Stimulated activated CD8-positive, alpha-beta memory T cell treated with anti-CD3 and anti-CD28 coated beads, Interleukin-4, amount 100 ng/mL, for 48 hours (primary cell): ENCODE results near the gene CDK6.
A peak's percentile ranks its signal among the peaks of the same experiment; 100 is the strongest.

ENCODE experiments used
- DNase-seq: peaks from one replicate; pipeline ENCODE4 v3.0.0-alpha.2; 2020

Gene CDK6

DNA sequence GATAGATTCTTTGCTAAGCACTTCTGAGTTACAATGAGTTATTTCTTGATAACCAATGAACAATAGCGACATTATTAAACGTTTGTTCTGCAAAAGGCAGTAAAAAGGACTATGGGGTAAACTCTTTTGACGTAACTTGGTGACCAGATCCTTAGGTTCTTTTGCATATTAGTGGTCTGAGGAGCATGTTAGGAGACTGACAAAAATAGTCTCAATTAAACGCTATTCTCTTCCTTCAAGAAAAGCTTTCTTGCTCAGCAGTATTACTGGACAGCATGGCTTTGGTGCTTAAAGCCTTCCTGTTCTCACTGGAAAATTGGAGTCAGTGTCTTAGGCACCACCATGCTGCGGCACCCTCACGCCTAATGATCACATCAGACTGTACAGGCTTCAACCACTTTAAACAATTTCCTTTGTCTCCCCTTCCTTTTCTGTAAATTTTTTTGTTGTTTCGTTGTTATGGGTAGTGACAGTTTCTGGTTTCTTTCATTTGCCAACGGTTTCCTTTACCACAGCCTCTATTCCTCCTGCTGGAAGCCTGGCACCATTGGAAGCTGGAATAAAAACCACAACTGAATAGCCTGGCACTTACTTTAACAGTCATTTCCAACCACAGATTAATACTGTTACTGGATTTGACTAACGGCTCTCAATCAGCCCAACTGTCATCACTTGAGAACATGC is 197.0 kb downstream of the CDK6 start:
- no peak for DNase-seq

DNA sequence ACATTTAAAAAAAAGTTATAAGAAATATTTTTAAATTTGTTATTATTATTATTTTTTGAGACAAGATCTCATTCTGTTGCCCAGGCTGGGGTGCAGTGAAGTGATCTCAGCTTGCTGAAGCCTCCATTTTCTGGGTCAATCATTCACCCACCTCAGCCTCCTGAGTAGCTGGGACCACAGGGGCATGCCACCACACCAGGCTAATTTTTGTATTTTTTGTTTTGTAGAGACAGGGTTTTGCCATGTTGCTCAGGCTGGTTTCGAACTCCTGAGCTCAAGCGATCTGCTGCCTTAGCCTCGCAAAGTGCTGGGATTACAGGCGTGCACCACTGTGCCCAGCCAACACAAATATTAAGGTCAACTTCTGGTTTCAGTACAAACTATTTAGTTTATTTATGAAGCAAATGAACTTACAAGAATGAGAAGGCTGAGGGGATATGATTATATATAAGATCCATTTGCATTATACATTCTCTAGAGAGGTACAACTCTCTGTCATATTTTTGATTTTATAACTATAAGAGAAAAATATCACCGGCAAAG is 200.3 kb downstream of the CDK6 start:
- DNase-seq: no peak

DNA sequence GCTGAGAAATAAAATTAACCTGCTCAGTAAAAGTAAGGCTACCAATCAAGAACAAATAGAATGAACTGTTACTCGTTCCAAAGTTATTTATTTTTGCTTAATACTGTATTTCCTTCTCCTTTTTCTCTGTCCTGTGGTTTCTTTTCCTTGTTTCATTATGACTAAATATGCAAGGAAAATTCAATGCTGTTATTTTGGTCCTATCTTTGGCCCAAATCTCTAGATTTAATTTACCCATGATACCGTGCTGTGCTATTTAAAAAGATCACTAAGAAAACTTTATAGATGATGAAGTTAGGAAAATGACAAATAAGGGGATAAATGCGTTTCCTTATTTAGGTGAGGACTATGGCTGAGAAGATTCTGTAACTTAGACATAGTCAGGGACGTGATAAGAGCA is 200.8 kb downstream of the CDK6 start:
- DNase-seq: no peak

DNA sequence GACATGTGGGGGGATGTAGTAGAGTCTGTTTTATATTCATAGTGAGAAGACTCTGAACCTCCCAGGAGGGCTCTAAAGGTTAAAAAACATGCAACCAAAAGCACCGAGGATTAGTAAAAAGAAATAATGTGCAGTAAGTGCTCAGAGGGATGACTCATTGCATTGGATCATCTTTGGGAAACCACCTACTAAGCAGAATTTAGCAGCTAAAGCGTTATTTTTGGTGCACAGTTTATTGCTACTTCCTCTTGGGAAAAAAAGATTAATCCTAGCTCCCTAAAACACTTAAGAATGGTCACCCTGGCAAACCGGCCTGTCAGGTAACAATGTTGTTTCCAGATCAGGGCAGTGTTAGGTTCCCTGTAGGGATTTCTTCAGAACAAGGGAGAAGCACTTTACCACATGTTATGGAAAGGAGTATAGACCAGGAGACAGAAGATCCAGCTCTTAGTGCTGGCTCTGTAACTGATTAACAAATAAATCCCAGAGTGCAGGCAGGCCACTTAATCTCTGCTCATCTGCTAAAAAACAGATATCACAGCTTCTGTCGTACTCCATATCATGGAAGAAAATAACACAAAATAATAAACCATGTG is 201.4 kb downstream of the CDK6 start:
- DNase-seq: no peak

DNA sequence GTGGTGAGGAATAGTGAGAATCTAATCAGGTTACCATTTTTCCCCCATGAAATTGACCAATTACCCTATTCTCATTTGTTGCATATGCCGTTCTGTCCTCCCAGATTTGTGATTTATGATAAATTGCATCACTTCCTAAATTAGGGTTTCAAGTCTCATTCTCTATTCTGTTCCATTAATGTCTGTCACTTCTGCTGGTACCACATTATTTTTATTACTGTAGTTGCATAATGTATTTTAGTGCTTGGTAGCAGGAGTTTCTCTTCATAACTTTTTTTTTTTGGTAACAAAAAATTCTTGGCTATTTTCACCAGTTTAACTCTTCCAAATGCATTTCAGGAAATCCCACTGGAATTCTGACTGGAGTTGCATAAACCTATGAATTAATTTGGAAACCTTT is 202.2 kb downstream of the CDK6 start:
- DNase-seq: no peak

DNA sequence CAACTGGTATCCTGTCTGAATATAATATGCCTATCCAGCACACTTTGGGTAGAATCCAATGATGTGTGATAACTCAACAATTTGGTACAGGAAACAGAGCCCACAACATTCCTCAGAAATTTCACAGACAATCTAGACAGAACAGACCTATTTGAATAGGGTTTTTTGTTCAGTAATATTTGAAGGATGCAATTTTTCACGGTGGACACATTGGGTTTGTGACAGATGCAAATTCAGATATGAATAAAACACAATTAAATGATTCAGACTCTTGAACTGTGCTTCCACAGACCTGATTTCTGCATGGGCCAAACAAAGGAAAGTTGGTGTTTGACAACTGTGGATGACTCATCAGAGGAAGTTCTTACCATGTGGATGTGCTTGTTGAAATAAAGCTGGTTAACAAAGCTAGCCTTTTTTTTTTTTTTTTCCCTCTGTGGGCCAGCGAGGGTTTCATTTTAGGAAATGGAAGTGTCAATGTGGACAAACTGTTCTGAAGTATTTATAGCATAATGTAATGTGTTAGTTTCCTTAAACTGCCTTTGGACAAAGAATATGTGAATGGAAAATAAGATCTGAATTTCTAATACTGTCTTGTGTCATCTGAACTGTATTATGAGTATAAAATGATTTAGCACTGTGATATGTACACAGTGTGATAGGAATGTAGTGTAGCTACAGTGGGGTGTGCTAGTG is 203.0 kb downstream of the CDK6 start:
- no peak for DNase-seq

DNA sequence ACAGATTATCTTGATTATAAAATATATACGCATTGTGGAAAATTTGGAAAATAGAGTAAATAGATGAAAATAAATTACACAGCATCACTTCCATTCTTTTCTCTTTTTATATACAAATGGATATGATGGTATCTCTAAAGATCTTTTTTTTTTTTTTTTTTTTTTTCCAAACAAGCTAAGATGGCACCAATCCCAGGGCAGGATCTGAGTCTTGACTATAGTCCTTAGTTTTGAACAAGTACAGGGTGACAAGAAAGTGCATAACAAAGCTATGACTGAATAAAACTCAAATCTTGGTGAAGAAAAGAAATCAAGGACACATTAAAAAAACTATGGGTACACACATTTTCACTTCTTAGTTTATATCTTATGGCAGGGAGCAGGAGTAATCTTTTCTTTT is 203.6 kb downstream of the CDK6 start:
- DNase-seq: no peak

DNA sequence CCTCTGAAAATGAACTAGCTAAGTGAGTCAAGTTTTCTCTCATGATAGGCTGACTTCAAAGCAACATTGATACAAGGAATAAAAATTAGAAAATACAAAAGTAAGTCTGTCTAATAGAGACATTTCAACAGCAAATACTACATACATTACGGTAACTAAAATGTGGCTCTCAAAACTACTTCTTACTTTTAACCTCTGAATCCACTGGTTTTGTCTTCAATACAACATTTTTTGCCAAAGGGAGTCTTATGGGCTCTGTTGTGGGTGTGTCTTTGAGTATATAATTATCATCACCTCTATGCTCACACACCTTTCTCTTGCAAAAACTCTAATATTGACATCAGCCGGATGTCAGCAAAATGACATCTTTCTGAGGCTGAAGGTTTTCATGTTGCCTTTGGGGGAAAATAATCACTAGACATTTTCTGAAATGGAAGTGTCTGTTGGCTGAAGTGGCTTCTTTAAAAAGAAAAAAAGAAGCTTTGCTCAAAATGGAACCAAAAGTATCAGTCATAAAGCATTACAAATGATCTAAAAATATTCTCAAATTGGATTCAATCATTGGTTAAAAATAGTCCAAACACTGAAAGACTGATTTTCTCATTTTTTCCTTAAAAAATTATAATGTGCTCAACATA is 204.4 kb downstream of the CDK6 start:
- DNase-seq: no peak

DNA sequence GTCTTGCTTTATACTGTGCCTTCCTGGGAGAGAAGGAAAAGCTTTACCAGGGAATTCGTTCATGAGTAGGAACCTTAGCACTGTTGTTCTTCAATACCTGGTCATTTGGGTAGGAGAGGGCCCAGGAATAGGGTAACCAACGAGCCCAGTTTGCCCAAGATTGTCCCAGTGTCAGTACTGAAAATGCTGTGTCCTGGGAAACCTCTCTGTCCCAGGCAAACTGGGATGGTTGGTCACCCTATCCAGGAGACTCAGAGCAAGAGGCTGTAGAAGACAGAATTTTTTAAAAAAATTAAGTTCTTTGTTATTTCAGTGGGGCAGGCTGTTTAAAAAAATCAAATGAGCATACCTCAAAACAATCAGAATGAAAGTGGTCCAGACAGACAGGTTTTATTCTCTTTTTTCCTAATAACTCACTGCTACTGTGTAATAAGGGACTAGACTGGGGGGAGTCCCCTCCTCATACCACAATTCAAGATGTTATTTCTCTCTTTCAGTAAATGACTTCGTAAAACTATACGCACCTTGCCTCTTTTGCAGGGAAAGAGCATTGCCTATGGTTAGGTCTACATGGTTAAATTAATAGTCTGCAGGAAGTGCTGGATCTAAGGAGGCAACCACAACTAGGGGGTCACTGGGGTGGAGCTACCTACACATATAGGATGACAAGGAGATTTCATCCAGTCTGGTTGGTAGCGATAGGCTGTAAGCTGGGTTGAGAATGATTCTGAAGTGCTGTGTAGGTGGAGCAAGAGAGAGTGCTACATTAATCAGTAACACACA is 205.1 kb downstream of the CDK6 start:
- DNase-seq: peak; percentile 63

DNA sequence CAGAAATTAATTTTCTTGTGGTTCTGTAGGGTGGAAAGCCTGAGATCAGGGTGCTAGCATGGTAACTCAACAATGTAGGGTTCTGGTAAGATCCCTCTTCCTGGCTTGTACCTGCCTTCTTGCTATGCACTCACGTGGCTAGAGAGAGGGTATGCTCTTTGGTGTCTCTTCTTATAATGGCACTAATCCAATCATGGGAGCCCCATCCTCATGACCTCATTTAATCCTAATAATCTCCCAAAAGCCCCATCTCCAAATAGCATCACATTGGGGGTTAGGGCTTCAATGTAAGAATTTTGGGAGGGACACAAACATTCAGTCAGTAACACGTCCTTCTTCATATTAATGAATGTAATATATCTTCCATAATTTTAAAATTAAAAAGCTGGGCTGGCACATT is 206.6 kb downstream of the CDK6 start:
- no peak for DNase-seq

DNA sequence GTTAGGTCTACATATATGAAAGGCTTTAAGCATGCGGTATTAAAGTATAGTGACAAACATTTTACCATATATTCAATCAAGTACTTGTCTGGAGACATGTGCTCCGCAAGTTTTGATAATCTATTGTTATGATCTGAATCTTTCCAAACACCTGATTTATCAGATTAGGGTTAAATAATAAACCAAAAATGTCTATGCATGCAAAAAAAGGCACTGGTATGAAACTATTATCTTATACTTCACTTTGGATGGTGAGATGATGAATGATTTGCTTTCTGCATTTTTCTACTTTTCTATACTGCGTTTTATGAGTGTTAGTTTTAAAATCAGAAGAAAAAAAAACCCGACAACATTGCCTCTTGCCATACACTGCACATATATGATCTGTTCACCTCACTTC is 208.4 kb downstream of the CDK6 start:
- no peak for DNase-seq

DNA sequence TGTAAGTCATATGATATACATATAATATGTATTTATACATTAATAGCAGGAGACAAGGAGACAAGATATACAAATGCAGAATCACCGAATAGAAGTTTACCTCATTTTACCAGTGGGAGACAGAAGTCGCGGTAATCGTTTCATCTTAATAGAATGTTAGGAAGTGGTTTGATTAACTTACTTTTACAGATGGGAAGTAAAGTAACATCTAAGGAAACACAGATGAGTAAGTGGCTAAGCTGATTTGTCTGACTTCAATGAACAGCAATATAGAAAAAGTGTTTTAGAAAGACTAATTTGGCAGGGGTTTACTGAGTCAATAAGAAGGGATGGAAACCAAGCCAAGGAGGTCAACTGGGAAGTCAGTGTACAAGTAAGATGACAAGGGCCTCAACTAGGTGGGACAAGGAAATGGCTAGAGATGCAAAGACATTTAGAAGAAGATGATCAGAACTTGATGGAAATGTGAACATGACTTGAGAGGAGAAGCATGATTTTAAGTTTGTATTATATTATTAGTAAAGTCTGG is 210.0 kb downstream of the CDK6 start:
- no peak for DNase-seq

DNA sequence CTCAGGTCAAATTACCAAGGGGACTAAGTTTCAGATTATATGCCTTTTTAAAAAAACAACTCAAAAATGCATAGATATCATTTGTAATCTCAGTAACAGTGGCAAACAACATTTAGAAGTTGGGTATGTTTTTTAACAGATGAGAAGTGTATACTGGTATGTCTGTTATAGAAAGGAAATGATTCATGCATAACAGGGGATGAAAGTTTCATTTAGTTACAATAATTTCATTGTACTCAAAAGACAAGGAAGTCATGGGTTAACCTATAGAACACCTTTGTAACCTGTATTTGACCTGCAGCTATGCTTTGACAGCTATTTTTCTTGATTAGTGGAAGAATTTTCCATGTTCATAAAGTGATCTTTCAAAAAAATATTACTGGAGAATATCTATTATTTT is 210.8 kb downstream of the CDK6 start:
- DNase-seq: no peak

DNA sequence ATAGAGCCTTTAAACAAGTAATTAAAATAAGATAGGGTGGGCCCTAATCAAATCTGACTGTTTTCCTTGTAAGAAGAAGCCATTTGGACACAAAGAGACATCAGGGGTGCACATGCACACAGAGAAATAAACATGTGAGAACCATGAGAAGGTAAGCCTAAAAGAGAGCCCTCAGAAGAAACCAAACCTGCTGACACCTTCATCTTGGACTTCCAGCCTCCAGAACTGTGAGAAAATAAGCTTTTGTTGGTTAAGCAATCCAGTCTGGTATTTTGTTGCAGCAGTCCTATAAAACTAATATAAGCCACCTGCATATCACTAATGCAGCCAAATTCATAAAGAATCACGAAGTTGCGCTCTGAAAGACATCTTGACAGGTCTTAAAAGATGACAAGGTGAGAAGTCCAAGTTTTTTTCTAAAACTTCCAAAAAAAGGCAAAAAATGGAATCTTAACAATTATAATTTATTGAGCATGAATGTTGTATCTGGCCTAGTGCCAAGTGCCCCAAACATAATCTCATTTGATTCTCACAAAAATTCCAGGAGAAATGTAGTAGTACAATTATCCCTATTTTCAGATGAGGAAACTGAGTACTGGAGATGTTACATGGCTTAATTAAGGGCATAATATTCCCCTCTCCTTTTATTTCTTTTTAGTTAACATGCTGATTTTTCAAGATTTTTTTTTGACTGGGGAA is 211.9 kb downstream of the CDK6 start:
- no peak for DNase-seq

DNA sequence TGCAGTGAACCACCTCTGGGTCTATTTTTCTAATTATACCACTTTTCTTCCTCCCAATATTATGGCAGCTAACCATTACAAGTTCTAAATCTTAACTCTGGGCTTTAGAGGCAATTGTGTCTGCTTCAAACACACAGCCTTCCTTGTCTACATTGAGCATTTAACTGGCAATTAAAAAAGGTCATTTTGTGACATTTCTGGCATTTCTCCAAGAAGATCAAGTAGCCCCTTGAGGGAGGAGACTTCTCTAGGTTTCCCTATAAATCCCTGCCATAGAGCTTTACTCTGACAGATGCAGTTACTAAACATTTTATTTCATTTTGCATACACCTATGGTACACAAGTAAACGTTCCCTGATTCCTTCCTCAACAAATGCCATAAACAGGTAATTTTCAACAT is 212.8 kb downstream of the CDK6 start:
- DNase-seq: no peak

DNA sequence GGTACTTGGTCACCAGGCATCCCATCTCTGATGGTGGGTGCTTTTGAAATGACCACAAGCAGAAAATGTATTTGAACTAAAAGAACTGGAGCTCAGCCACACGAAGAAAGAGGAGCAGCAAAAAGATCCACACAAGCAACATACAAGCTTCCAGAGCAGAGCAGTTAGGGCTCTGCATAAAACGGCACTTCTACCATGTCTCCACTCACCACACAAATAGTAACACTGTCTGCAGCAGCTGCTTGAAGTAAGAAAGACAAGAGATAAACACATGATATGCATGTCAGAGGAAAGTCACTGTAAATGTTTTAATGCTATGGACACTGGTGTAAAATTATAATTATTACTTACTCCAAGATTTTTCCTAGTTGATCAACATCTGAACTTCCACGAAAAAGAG is 213.7 kb downstream of the CDK6 start:
- DNase-seq: no peak

DNA sequence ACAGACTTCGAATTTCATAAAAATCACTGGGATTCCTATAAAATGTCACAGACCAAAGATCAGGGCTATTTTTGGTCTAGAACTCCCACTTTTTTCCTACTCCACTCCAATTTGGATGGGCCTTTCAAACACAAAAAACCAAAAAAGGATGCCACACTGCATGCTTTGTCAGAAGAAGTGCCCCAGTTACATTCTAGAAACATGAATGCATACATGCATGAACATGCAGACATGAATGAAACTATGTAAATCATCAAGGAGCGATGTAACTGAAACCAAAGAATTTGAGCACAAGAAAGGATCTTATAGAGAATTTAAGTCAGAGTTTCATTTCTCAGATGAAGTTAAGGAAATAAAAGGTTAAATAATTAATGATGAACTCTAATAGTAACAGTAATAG is 214.3 kb downstream of the CDK6 start:
- no peak for DNase-seq

DNA sequence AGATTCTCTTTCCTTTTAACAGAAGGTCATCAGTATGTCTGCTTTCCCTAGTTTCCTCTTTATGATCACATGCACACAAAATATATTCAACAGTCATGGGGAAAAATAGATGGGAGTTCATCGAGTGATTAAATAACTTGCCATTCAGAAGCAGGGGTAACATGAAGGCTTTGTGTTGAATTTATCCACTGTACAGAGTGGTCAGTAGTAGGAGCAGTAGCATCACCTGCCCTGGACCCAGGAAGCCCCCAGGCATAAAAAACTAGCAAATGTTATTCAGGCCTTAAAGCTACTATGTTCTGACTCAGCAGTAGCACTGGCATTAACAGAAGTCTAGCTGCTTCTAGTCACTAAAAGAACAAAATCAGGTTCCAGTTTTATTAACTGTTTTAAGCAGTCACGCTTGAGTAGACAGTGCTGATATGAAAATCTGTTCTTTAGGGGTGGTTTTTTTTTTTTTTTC is 214.8 kb downstream of the CDK6 start:
- DNase-seq: no peak

DNA sequence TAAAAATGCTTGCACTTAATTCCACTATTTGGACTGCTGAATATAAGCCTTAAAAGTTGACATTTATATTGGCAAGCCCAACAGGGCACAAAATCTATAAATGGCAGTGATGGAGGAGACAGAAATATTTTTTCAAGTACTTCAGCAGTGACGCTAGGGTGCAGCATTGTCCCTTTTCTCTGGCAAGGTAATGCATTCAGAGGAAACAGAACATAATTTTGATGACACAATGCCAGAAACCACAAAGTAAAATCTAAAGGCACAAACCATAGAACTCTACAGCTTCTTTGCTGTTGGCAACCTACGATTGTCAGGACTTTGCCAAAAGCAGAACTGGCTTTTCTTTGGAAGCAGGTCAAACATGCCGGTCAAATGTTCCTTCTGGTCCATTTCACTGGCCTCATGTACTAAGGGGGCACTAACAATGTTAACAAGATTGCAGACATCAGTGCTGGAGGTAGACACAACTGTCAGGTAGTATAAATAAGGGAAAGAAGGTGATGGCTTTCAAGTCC is 215.3 kb downstream of the CDK6 start:
- DNase-seq: peak; percentile 79

DNA sequence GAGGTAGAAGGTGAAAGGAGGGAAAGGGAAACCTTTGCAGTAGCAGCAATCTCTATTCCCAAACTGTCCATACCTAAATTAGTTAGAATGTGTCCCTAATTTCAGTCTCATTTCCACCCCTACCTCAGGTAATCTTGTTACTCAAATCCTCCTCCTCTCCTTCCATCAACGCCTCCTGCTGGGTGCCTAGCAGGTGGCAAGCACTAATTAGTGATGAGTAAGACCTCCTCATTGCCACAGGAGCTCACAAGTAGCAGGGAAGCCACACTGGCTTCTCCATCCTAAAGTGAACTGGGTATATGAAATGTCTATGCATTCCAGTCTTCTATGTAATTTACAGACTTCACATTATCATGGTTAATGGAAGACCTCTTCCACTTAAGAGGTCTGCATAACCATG is 220.5 kb downstream of the CDK6 start:
- DNase-seq: no peak

DNA sequence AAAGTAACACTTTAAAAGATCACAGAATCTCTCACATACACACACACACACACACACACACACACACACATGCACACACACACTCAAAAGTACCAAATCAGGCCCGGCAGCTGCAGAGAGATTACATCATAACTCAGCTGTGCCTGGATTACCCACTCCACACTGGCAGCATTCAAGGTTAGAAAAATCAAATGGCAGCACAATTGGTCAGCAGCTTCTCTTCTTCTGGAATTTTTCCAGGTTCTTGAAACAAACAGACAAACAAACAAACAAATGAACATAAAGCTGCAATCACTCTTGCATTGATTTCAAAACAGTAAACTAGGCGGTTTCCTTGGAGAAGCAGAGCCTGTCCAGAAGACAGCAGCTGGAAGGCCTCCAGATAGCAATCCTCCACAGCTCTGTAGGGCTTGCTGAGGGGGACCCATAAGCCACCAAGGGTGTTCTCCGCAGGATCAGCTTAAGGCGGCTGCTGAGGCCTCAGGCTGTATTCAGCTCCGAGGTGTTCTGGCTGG is 221.7 kb downstream of the CDK6 start:
- no peak for DNase-seq
